CD8-positive, alpha-beta memory T cell (primary cell): ENCODE measurements around the gene COQ8A. TPM values are rescaled to one million over a fixed set of nuclear protein-coding genes. Genes with fewer than 3 reads are reported as not detected.
"Not testable (repeated sequence)": the region's sequence is repeated elsewhere in the genome, so short reads cannot be mapped to it uniquely, and the experiment has no call there.

Experiments
- CTCF ChIA-PET: fragments of 350-600 bp; sonication (Branson Sonifier 250); formaldehyde crosslinking; loops from one replicate; lab custom pipeline; 2021; ENCODE audit warnings: antibody characterized with exemption; lab: Charles Lee
- POLR2A ChIA-PET: fragments of 350-600 bp; sonication (Branson Sonifier 250); formaldehyde crosslinking; loops from one replicate; lab custom pipeline; 2021; ENCODE audit warnings: antibody characterized with exemption; lab: Charles Lee
- DNase-seq, 5 donors: peaks; one replicate each; pipeline versions ENCODE4 v3.0.0 to v3.0.0-alpha.2; 2020 to 2022; ENCODE audit warnings: mixed read lengths in 1 of 5
- H3K27ac ChIP-seq: one replicate; pipeline ENCODE4 v1.7.0; 2013; ENCODE audit warnings: low read depth, mild to moderate bottlenecking, low read length, moderate library complexity
- H3K27me3 ChIP-seq: 2 replicates; pipeline ENCODE4 v1.7.0; 2013; ENCODE audit warnings: low read length, mild to moderate bottlenecking; ENCODE audit not compliant: insufficient read depth, poor library complexity, severe bottlenecking
- H3K36me3 ChIP-seq: 2 replicates; pipeline ENCODE4 v1.7.0; 2013; ENCODE audit warnings: mild to moderate bottlenecking, low read length, moderate library complexity; ENCODE audit not compliant: insufficient read depth
- H3K4me1 ChIP-seq: 2 replicates; pipeline ENCODE4 v1.7.0; 2013; ENCODE audit warnings: mild to moderate bottlenecking, low read length, moderate library complexity; ENCODE audit not compliant: insufficient read depth
- H3K4me3 ChIP-seq: 2 replicates; pipeline ENCODE4 v1.7.0; 2013; ENCODE audit warnings: mild to moderate bottlenecking, low read length
- H3K9me3 ChIP-seq: 2 replicates; pipeline ENCODE4 v1.7.0; 2013; ENCODE audit warnings: mild to moderate bottlenecking, low read length
- H3K27ac Mint-ChIP-seq, 8 donors: one replicate each; pipeline ENCODE4 v1.8.0; 2020 to 2021; ENCODE audit warnings: mixed read lengths in 8 of 8, mild to moderate bottlenecking in 6 of 8, inconsistent platforms in 3 of 8, moderate library complexity in 3 of 8
- H3K27me3 Mint-ChIP-seq, 2 donors: one replicate each; pipeline ENCODE4 v1.8.0; 2020 to 2021; ENCODE audit warnings: mixed read lengths in 2 of 2, mild to moderate bottlenecking in 1 of 2, moderate library complexity in 1 of 2
- H3K36me3 Mint-ChIP-seq, 3 donors: one replicate each; pipeline ENCODE4 v1.8.0; 2020 to 2021; ENCODE audit warnings: mixed read lengths in 3 of 3, inconsistent platforms in 1 of 3, mild to moderate bottlenecking in 1 of 3
- H3K4me1 Mint-ChIP-seq, 3 donors: one replicate each; pipeline ENCODE4 v1.8.0; 2020 to 2021; ENCODE audit warnings: mixed read lengths in 3 of 3, inconsistent platforms in 1 of 3, mild to moderate bottlenecking in 1 of 3
- H3K4me3 Mint-ChIP-seq, 7 donors: one replicate each; pipeline ENCODE4 v1.8.0; 2020 to 2021; ENCODE audit warnings: mixed read lengths in 7 of 7, mild to moderate bottlenecking in 6 of 7, moderate library complexity in 4 of 7, inconsistent platforms in 2 of 7
- H3K9me3 Mint-ChIP-seq, 5 donors: one replicate each; pipeline ENCODE4 v1.8.0; 2020 to 2022; ENCODE audit warnings: mixed read lengths in 5 of 5, mild to moderate bottlenecking in 3 of 5, moderate library complexity in 2 of 5, inconsistent platforms in 1 of 5
- polyA plus RNA-seq: library from polyadenylated mRNA; unstranded; fragments of 300-500 nt; fragmentation: Illumina TruSeq; gene quantifications from one replicate; pipeline ENCODE4 v1.2.3, GENCODE V29; 2021
- total RNA-seq, 2 experiments: library from RNA; stranded (reverse); gene quantifications; one replicate each; pipeline ENCODE4 v1.2.3, GENCODE V29; 2021

The COQ8A gene
- total and polyA plus RNA-seq, 3 experiments from 2014 or later = 30.7 to 43.6 (median 35.2) TPM

DNA sequence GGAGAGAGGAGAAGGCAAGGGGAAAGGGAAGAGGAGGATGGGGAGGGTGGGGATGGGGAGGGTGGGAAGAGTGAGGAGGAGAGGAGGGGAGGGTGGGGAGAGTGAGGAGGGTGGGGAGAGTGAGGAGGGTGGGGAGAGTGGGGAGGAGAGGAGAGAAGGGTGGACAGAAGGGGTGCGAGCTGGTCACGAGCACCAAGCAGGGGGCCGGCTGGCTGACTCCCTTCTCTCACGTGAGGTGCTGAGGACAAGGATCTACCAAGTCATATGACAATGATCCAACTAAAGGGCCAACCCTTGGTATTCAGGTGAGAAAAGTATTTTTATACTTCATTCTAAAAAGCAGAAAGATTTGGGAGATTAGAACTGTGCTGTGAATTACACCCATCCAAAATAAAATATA, 51.8 kb downstream of the COQ8A start:
- Mint-ChIP-seq H3K27ac (no peak overlapping the region), H3K9me3 (no peaks in the 10 kb centered on the region), H3K4me1 (peaks cover 20 to 36% (median 36%) of the 10 kb centered on the region in 3 donors), H3K36me3 (peaks cover 1 to 9% (median 1%) of the 10 kb centered on the region in 3 donors), H3K4me3 (no peak overlapping the region), H3K27me3 (no peaks in the 10 kb centered on the region)
- no peak for DNase-seq
- no peaks in the 10 kb centered on the region for H3K27me3 ChIP-seq
- H3K4me3 ChIP-seq = no peak overlapping the region
- no peak overlapping the region for H3K27ac ChIP-seq
- POLR2A ChIA-PET = no interaction called here
- no peaks in the 10 kb centered on the region for H3K9me3 ChIP-seq
- no peaks in the 10 kb centered on the region for H3K36me3 ChIP-seq
- CTCF ChIA-PET = no interaction called here
- H3K4me1 ChIP-seq = peaks cover 6% of the 10 kb centered on the region

DNA sequence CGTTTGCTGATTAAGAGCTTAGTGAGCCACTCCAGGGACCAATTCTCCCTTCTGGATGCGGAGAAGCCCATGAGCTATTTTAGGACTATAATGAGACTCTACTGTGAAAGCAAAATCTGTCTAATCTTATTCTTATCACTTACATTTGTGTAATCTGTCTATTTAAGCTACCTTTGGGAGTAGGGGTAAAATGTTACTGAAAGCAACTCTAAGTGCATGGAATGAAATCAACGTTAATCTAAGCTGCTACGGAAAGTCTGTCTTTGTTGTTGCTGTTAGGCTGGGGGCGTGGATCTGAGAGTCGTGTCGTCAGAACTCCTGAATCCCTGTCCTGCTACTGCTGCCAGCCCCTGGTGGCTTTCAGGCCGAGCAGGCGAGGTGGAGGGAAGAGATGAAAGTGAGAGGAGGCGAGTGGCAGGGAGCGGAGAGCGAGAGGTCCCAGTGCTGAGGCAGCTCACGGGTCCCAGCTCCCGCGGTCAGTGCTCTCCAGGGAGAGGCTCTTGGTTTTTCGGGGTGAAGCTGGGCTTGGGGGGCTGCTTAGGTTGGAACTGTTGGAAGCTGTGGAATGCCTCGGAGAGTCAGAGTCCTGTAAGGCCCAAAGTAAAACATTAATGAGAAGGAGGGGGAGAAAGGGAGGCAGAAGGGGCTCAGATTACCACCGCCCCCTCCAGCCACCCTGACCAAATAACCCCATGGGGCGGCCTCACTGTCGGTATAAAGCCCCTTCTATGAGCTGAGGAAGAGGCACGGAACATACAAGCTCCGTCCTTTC, 53.9 kb downstream of the COQ8A start:
- H3K27me3 Mint-ChIP-seq = peaks cover 0 to 4% of the 10 kb centered on the region in 2 donors
- H3K4me1 Mint-ChIP-seq = peaks cover 17 to 31% (median 30%) of the 10 kb centered on the region in 3 donors
- CTCF ChIA-PET = no interaction called here

GRCh38 chr1:226994586-226995364, 54.7 kb downstream of the COQ8A start:
- Histone ChIP-seq H3K27ac (no peak overlapping the region), H3K4me1 (no peaks in the 10 kb centered on the region), H3K4me3 (no peak overlapping the region), H3K27me3 (no peaks in the 10 kb centered on the region), H3K9me3 (no peaks in the 10 kb centered on the region), H3K36me3 (no peaks in the 10 kb centered on the region)
- Mint-ChIP-seq H3K27ac (peak overlapping the region in 1 of 8 donors; percentile 34), H3K4me3 (no peak overlapping the region), H3K9me3 (no peaks in the 10 kb centered on the region), H3K4me1 (peaks cover 10 to 23% (median 22%) of the 10 kb centered on the region in 3 donors), H3K27me3 (peaks cover 4% of the 10 kb centered on the region in 2 donors), H3K36me3 (no peaks in the 10 kb centered on the region)
- POLR2A ChIA-PET = no interaction called here
- CTCF ChIA-PET = no interaction called here
- no peak for DNase-seq

More for the DNA sequence above, 53.9 kb downstream of the COQ8A start:
- H3K9me3 ChIP-seq = no peaks in the 10 kb centered on the region
- POLR2A ChIA-PET = no interaction called here
- Mint-ChIP-seq H3K9me3 (no peaks in the 10 kb centered on the region), H3K4me3 (no peak overlapping the region), H3K36me3 (no peaks in the 10 kb centered on the region), H3K27ac (peak overlapping the region in 1 of 8 donors; percentile 15)
- no peaks in the 10 kb centered on the region for H3K36me3 ChIP-seq
- H3K4me3 ChIP-seq = no peak overlapping the region
- no peaks in the 10 kb centered on the region for H3K27me3 ChIP-seq
- no peak for DNase-seq
- no peak overlapping the region for H3K27ac ChIP-seq
- peaks cover 5% of the 10 kb centered on the region for H3K4me1 ChIP-seq

GRCh38 chr1:226995365-226996332, 55.6 kb downstream of the COQ8A start:
- H3K9me3 ChIP-seq = no peaks in the 10 kb centered on the region
- peaks cover 0 to 5% (median 0%) of the 10 kb centered on the region in 3 donors for H3K36me3 Mint-ChIP-seq
- CTCF ChIA-PET = no interaction called here
- peaks cover 4% of the 10 kb centered on the region in 2 donors for H3K27me3 Mint-ChIP-seq
- H3K36me3 ChIP-seq = no peaks in the 10 kb centered on the region
- H3K27ac Mint-ChIP-seq = peak overlapping the region in 1 of 8 donors; percentile 93
- H3K27me3 ChIP-seq = no peaks in the 10 kb centered on the region
- no peak overlapping the region for H3K27ac ChIP-seq
- no peak for DNase-seq
- no peaks in the 10 kb centered on the region for H3K4me1 ChIP-seq
- H3K4me3 Mint-ChIP-seq = peak overlapping the region in 2 of 7 donors; percentile 12 to 37
- H3K9me3 Mint-ChIP-seq = no peaks in the 10 kb centered on the region
- POLR2A ChIA-PET = no interaction called here
- H3K4me1 Mint-ChIP-seq = peaks cover 2 to 15% (median 14%) of the 10 kb centered on the region in 3 donors
- no peak overlapping the region for H3K4me3 ChIP-seq

DNA sequence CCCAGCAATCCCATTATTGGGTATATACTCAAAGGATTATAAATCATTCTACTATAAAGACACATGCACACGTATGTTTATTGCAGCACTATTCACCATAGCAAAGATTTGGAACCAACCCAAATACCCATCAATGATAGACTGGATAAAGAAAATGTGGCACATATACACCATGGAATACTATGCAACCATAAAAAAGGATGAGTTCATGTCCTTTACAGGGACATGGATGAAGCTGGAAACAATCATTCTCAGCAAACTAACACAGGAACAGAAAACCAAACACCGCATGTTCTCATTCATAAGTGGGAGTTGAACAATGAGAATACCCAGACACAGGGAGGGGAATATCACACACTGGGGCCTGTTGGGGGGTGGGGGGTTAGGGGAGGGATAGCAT, 59.5 kb downstream of the COQ8A start:
- CTCF ChIA-PET, H3K4me3 ChIP-seq, POLR2A ChIA-PET, H3K27me3 ChIP-seq, H3K27ac ChIP-seq, H3K4me3 Mint-ChIP-seq, H3K36me3 ChIP-seq, DNase-seq, H3K27ac Mint-ChIP-seq, H3K27me3 Mint-ChIP-seq, H3K9me3 Mint-ChIP-seq, H3K36me3 Mint-ChIP-seq, H3K4me1 ChIP-seq, H3K9me3 ChIP-seq: not testable (repeated sequence)
- peaks cover 1 to 12% (median 10%) of the 10 kb centered on the region in 3 donors for H3K4me1 Mint-ChIP-seq

DNA sequence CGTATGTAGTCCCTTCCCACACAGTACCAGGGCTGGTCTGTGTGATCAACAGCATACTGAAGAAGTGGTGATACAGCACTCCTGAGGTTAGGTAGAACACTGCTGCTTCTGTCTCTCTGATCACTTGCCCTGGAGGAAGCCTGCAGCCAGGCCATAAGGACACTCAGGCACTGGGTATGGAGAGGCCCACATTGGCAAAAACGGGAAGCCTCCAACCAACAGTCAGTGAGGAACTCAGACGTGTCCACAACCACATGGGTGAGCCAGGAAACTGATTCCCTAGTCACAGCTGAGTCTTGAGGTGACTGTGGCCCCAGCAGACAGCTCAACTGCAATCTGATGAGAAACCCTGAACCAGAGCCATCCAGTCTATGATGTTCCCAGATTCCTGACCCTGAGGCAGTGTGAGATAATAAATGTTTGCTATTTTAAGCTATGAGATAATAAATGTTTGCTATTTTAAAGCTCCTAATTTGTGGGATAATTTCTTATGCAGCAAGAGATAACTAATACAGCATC, 62.5 kb downstream of the COQ8A start:
- no peaks in the 10 kb centered on the region for H3K9me3 ChIP-seq
- H3K4me1 Mint-ChIP-seq = no peaks in the 10 kb centered on the region
- no peak overlapping the region for H3K27ac ChIP-seq
- no peaks in the 10 kb centered on the region for H3K9me3 Mint-ChIP-seq
- H3K27ac Mint-ChIP-seq = no peak overlapping the region
- H3K27me3 ChIP-seq = no peaks in the 10 kb centered on the region
- no peaks in the 10 kb centered on the region for H3K36me3 ChIP-seq
- CTCF ChIA-PET = no interaction called here
- POLR2A ChIA-PET = no interaction called here
- DNase-seq = no peak
- peaks cover 0 to 5% (median 0%) of the 10 kb centered on the region in 3 donors for H3K36me3 Mint-ChIP-seq
- H3K4me3 ChIP-seq = no peak overlapping the region
- H3K4me3 Mint-ChIP-seq = no peak overlapping the region
- H3K27me3 Mint-ChIP-seq = peaks cover 4 to 7% of the 10 kb centered on the region in 2 donors
- H3K4me1 ChIP-seq = no peaks in the 10 kb centered on the region

DNA sequence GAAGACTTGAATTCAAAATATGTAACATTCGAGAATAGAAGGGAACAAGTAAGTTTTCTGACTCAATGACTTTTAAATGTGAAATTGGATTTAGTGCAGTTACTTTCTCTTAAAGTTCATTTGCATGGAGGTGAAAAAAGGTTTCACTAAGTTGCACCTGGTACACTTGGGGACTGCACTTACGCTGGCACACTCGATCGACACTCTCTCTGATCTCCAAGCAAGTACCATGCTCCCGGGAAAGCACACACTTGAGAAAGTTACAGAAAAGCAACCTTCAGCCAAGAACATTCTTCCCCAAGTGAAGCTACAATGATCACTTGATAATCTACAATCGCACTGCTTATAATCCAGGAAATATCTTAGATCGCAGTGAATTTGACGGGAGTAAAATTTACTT, 63.1 kb downstream of the COQ8A start:
- POLR2A ChIA-PET = no interaction called here
- Mint-ChIP-seq H3K4me3 (no peak overlapping the region), H3K4me1 (no peaks in the 10 kb centered on the region), H3K9me3 (no peaks in the 10 kb centered on the region), H3K27ac (no peak overlapping the region), H3K36me3 (peaks cover 0 to 5% (median 0%) of the 10 kb centered on the region in 3 donors), H3K27me3 (peaks cover 4 to 9% of the 10 kb centered on the region in 2 donors)
- CTCF ChIA-PET = no interaction called here
- Histone ChIP-seq H3K4me1 (no peaks in the 10 kb centered on the region), H3K9me3 (no peaks in the 10 kb centered on the region), H3K27me3 (no peaks in the 10 kb centered on the region), H3K36me3 (no peaks in the 10 kb centered on the region), H3K27ac (no peak overlapping the region), H3K4me3 (no peak overlapping the region)
- DNase-seq = no peak
